Hair follicle dermal papilla cell (primary cell): ENCODE measurements around the gene ASIC2. TPM values are rescaled to one million over a fixed set of nuclear protein-coding genes. Genes with fewer than 3 reads are reported as not detected.

Experiments
- total RNA-seq: library from RNA; depleted of rRNA; stranded (reverse); fragments of >200 nt; gene quantifications from 2 replicates; pipeline ENCODE4 v1.2.3, GENCODE V29; 2012

ASIC2 gene
- not detected in 2 replicates for total RNA-seq

DNA sequence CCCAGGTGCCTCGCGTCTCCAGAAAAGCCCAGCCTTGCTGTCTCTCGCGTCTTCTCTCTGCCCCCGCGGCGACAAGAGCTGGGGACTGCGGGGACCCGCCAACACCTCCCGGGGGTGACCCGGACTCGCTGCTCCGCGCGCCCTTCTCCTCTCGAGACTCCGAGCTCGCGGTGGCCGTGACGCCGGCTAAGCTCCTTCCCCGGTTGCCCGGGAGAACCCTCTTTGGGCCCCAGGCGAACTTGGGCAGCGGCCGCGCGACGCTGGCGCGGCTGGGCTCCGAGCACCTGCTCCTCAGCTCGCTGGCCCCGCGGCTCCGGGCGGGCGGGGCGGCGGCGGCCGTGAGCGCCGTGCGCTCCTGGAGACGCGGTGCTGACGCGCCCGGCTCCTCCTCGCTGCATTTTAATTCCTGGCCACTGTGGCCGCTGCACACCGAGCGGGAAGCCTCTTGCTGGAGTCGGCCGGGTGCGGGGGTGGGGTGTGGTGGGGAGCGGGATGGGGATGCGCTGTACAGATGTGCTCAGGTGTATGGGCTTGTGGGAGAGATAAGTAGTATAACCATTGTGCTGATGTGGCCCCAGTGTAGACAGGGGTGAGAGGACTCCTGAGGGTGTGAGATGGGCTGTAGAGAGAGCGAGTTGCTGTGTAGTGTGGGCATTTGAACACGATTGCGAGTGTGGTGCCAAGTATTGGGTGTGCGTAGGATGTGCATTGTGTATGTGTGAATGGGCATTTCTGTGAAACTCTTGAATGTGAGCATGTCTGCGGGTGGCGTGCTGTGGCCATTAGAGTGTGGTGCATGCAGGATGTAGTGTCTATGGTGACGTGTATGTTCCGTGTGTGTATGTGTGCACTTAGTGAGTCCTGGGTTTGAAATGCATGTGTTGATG is at the start of gene ASIC2:
ASIC2 (minus strand) TSS at position 315 of the 887 bp plus-strand sequence.

